ENCODE data around the gene SHANK1. TPM values are rescaled to one million over a fixed set of nuclear protein-coding genes. Genes with fewer than 3 reads are reported as not detected.
A peak's percentile ranks its signal among the peaks of the same experiment; 100 is the strongest.

The SHANK1 gene
- total RNA-seq, 4 donors from 2014 or later, result 0.11 to 0.42 (median 0.39) TPM; not detected in 1

GRCh38 chr19:50644315-50644915 is 75.2 kb downstream of the SHANK1 start:
- Histone ChIP-seq H3K36me3 (no peaks in the 10 kb centered on the region), H3K4me1 (peaks cover 0 to 8% (median 6%) of the 10 kb centered on the region in 4 donors), H3K27me3 (peaks cover 0 to 93% (median under 1%) of the 10 kb centered on the region in 4 donors), H3K9me3 (peaks cover 0 to 5% (median 0%) of the 10 kb centered on the region in 4 donors), H3K4me3 (no peak overlapping the region), H3K27ac (replicated peaks in 1 of 4) (no peak overlapping the region)
- TF ChIP-seq POLR2AphosphoS5 (IDR thresholded peaks at IDR 0.05), result no peak
- intact Hi-C loops (cut with DNase I), result no loop called here
- DNase-seq (ENCODE audit: extremely low spot score), result no peak
- WGBS, result 61% methylated on average over 1 of the region's 1 CpG

GRCh38 chr19:50640368-50640767 is 79.2 kb downstream of the SHANK1 start:
- WGBS, result 73% methylated on average over 2 of the region's 2 CpGs

GRCh38 chr19:50639121-50640112 is 80.2 kb downstream of the SHANK1 start, which contains the start of gene SYT3:
TSS of gene SYT3 (minus strand) at chr19:50639881. CDS start at chr19:50637411, 2,470 bp downstream.
- peaks cover 0 to 89% (median 16%) of the 10 kb centered on the region in 4 donors for H3K27me3 ChIP-seq
- peak within 1 kb of the TSS; percentile 51 to 68 (median 59) for H3K4me3 ChIP-seq
- H3K36me3 ChIP-seq, result no peaks in the 10 kb centered on the region
- DNase-seq (ENCODE audit: extremely low spot score), result no peak
- H3K27ac ChIP-seq (replicated peaks in 1 of 4), result no peak within 1 kb of the TSS
- peaks cover 0 to 15% (median 13%) of the 10 kb centered on the region in 4 donors for H3K9me3 ChIP-seq
- TF ChIP-seq POLR2AphosphoS5 (IDR thresholded peaks at IDR 0.05) (no peak), POLR2A (IDR thresholded peaks at IDR 0.05; ENCODE audit: low read depth) (no peak), CTCF (IDR thresholded peaks at IDR 0.05) (no peak), EP300 (IDR thresholded peaks at IDR 0.05) (no peak)
- peaks cover 0 to 15% (median 13%) of the 10 kb centered on the region in 4 donors for H3K4me1 ChIP-seq
- under 1% methylated on average over 35 of the region's 76 CpGs for WGBS
- intact Hi-C loops (cut with DNase I), result no loop called here

More at GRCh38 chr19:50640368-50640767, 79.2 kb downstream of the SHANK1 start:
- intact Hi-C loops (cut with DNase I), result no loop called here
- H3K9me3 ChIP-seq, result peaks cover 0 to 6% (median 3%) of the 10 kb centered on the region in 4 donors
- H3K36me3 ChIP-seq, result no peaks in the 10 kb centered on the region
- H3K27me3 ChIP-seq, result peaks cover 0 to 94% (median 16%) of the 10 kb centered on the region in 4 donors
- no peak for DNase-seq (ENCODE audit: extremely low spot score)
- no peak for TF ChIP-seq POLR2A (IDR thresholded peaks at IDR 0.05; ENCODE audit: low read depth)
- TF ChIP-seq CTCF (IDR thresholded peaks at IDR 0.05), result no peak
- no peak for TF ChIP-seq POLR2AphosphoS5 (IDR thresholded peaks at IDR 0.05)
- no peak for TF ChIP-seq EP300 (IDR thresholded peaks at IDR 0.05)
- H3K27ac ChIP-seq (replicated peaks in 1 of 4), result no peak overlapping the region
- H3K4me1 ChIP-seq, result peaks cover 0 to 15% (median 13%) of the 10 kb centered on the region in 4 donors
- H3K4me3 ChIP-seq, result no peak overlapping the region

- no peaks in the 10 kb centered on the region for H3K36me3 ChIP-seq
- no peak overlapping the region for H3K27ac ChIP-seq (replicated peaks in 1 of 4)
- DNase-seq (ENCODE audit: extremely low spot score), result no peak
- intact Hi-C loops (cut with DNase I), result no loop called here
- peaks cover 0 to 83% (median 16%) of the 10 kb centered on the region in 4 donors for H3K27me3 ChIP-seq
- peaks cover 0 to 23% (median 21%) of the 10 kb centered on the region in 4 donors for H3K9me3 ChIP-seq
- H3K4me3 ChIP-seq, result peak overlapping the region in 2 of 4 donors; percentile 60 to 68
- TF ChIP-seq POLR2AphosphoS5 (IDR thresholded peaks at IDR 0.05) (no peak), EP300 (IDR thresholded peaks at IDR 0.05) (no peak)
- peaks cover 0 to 15% (median 13%) of the 10 kb centered on the region in 4 donors for H3K4me1 ChIP-seq
- WGBS, result 43% methylated on average over 10 of the region's 10 CpGs
Measured at GRCh38 chr19:50638600-50638999, 81.0 kb downstream of the SHANK1 start.

GRCh38 chr19:50636317-50637085 is 83.1 kb downstream of the SHANK1 start:
- Histone ChIP-seq H3K27ac (replicated peaks in 1 of 4) (no peak overlapping the region), H3K9me3 (peaks cover 0 to 31% (median 26%) of the 10 kb centered on the region in 4 donors), H3K36me3 (no peaks in the 10 kb centered on the region), H3K4me1 (peaks cover 0 to 15% (median 13%) of the 10 kb centered on the region in 4 donors), H3K27me3 (peaks cover 0 to 82% (median 16%) of the 10 kb centered on the region in 4 donors), H3K4me3 (no peak overlapping the region)
- DNase-seq (ENCODE audit: extremely low spot score), result no peak
- TF ChIP-seq POLR2A (IDR thresholded peaks at IDR 0.05; ENCODE audit: low read depth) (no peak), POLR2AphosphoS5 (IDR thresholded peaks at IDR 0.05) (no peak), CTCF (IDR thresholded peaks at IDR 0.05) (no peak), EP300 (IDR thresholded peaks at IDR 0.05) (no peak)
- intact Hi-C loops (cut with DNase I), result no loop called here
- 83% methylated on average over 5 of the region's 5 CpGs for WGBS

All from esophagus muscularis mucosa (tissue), 4 donors.